Caco-2 (cell line): ENCODE data around the gene ACER3. TPM values are rescaled to one million over a fixed set of nuclear protein-coding genes. Genes with fewer than 3 reads are reported as not detected.
A peak's percentile ranks its signal among the peaks of the same experiment; 100 is the strongest.

Experiments used
- BruUV-seq: library from RNA; stranded (reverse); fragments of 400-500 nt; replicated peaks from 2 replicates; lab custom pipeline; 2021; lab: Mats Ljungman, UMichigan
- CTCF ChIA-PET: fragments of 300-600 bp; sonication (Branson Sonifier 250); formaldehyde crosslinking; loops from one replicate; lab custom pipeline; 2022; ENCODE audit warnings: antibody characterized with exemption; lab: Charles Lee
- POLR2A ChIA-PET: fragments of 300-600 bp; sonication (Branson Sonifier 250); formaldehyde crosslinking; loops from one replicate; lab custom pipeline; 2022; ENCODE audit warnings: antibody characterized with exemption; lab: Charles Lee
- DNase-seq, 2 experiments: peaks; one replicate each; pipeline versions ENCODE4 v3.0.0 to v3.0.0-alpha.2; 2020 to 2022
- H3K27me3 ChIP-seq: replicated peaks from 2 replicates; pipeline ENCODE4 v1.6.0; 2011; ENCODE audit warnings: low read length; ENCODE audit not compliant: control insufficient read depth, insufficient read depth
- H3K36me3 ChIP-seq: 2 replicates; pipeline ENCODE4 v1.5.1; 2011; ENCODE audit warnings: low read length; ENCODE audit not compliant: control insufficient read depth, insufficient read depth
- H3K4me1 ChIP-seq: fragments of 250-450 bp; sonication (Bioruptor Pico); 2 replicates; pipeline ENCODE4 v1.5.1; 2020; ENCODE audit warnings: mild to moderate bottlenecking
- H3K4me3 ChIP-seq: 2 replicates; pipeline ENCODE4 v1.5.1; 2011; ENCODE audit warnings: low read depth, mild to moderate bottlenecking, control low read depth, low read length
- H3K9me3 ChIP-seq: fragments of 250-450 bp; sonication (Bioruptor Pico); 2 replicates; pipeline ENCODE4 v1.5.1; 2020; ENCODE audit warnings: mild to moderate bottlenecking, moderate library complexity
- H3K27ac Mint-ChIP-seq: one replicate; pipeline ENCODE4 v1.8.0; 2022; ENCODE audit warnings: mixed read lengths; ENCODE audit not compliant: unreplicated experiment
- H3K27me3 Mint-ChIP-seq: one replicate; pipeline ENCODE4 v1.8.0; 2022; ENCODE audit warnings: mixed read lengths; ENCODE audit not compliant: insufficient read depth, unreplicated experiment
- H3K36me3 Mint-ChIP-seq: one replicate; pipeline ENCODE4 v1.8.0; 2022; ENCODE audit warnings: mild to moderate bottlenecking, mixed read lengths; ENCODE audit not compliant: insufficient read depth, unreplicated experiment
- H3K4me1 Mint-ChIP-seq: one replicate; pipeline ENCODE4 v1.8.0; 2022; ENCODE audit warnings: low read depth, mixed read lengths; ENCODE audit not compliant: unreplicated experiment
- H3K4me3 Mint-ChIP-seq: one replicate; pipeline ENCODE4 v1.8.0; 2022; ENCODE audit warnings: mild to moderate bottlenecking, moderate library complexity, mixed read lengths; ENCODE audit not compliant: unreplicated experiment
- H3K9me3 Mint-ChIP-seq: one replicate; pipeline ENCODE4 v1.8.0; 2022; ENCODE audit warnings: mixed read lengths; ENCODE audit not compliant: unreplicated experiment
- CTCF ChIP-seq, 2 experiments: fragments of 200-600 bp in 1 of 2; IDR thresholded peaks; 1 replicate in 1 of 2; 2 replicates in 1 of 2; pipeline versions ENCODE4 v1.5.1 to v1.8.0; 2011 to 2022; ENCODE audit warnings: antibody characterized with exemption in 1 of 2, control low read depth in 1 of 2, inconsistent platforms in 1 of 2, low read depth in 1 of 2, low read length in 1 of 2, mild to moderate bottlenecking in 1 of 2, moderate library complexity in 1 of 2; ENCODE audit not compliant: insufficient read depth in 1 of 2, severe bottlenecking in 1 of 2, unreplicated experiment in 1 of 2
- intact Hi-C: fragments of 100-400 bp; cut with micrococcal nuclease; formaldehyde crosslinking; loops from one replicate; pipeline ENCODE4 v1.10.0; 2022; ENCODE audit not compliant: unreplicated experiment
- total RNA-seq: library from RNA; stranded (reverse); gene quantifications from 2 replicates; pipeline ENCODE4 v1.2.3, GENCODE V29; 2022

Gene ACER3
- total RNA-seq, 1 experiment from 2014 or later = 37.5 TPM

DNA sequence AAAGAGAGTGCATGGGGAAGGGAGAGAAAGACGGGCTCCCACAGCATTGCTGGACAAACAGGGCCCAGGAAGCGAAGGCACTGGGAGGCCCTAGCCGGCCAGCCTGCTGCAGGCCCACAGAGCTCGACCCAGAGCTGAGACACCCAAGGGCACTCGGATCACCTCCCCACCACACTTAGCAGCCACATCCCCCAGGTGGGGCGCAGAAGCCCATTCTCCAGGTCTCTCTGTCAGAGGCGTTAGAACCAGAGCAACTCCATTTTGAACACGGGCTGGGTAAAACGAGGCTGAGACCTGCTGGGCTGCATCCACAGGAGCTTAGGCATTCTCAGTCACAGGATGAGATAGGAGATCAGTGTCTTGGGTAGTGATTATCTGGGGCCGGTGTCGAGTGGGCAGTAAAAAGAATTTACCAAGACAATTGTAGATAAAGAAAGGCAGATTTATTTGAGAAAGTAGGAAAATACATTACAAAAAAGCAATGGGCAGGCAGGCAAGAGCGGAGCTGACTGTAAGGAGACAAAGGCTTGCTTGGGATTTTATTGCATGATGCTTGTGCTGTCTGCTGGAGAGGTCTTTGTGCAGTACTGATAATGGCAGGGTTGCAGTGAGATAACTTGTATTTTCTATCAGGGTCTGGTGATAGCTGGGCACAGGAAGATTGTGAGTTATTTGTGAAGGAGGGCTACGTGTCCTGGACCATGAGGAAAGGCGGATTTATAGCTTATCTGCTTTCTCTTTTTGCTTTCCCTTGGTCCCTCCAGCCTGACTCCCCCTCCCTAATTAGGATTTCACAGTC is 192.7 kb downstream of the ACER3 start:
- ChIA-PET POLR2A (no interaction called here), CTCF (interaction anchor here (1.3 to 2.2 kb wide), 2 partner anchors 38 kb away, joined by 6 to 10 read pairs; no protein-coding TSS in a partner anchor)
- Mint-ChIP-seq H3K9me3 (peaks cover 37% of the 10 kb centered on the region), H3K4me3 (no peak overlapping the region), H3K27ac (no peak overlapping the region), H3K27me3 (no peaks in the 10 kb centered on the region), H3K36me3 (no peaks in the 10 kb centered on the region), H3K4me1 (no peaks in the 10 kb centered on the region)
- no peaks in the 10 kb centered on the region for H3K27me3 ChIP-seq
- intact Hi-C loops = no loop called here
- BruUV-seq = no TSS peak
- H3K4me3 ChIP-seq = no peak overlapping the region
- peaks cover 35% of the 10 kb centered on the region for H3K9me3 ChIP-seq
- TF ChIP-seq CTCF (IDR thresholded peaks at IDR 0.05; ENCODE audit: insufficient read depth in 1 of 2, low read depth in 1 of 2, low read length in 1 of 2, severe bottlenecking in 1 of 2, unreplicated experiment in 1 of 2) = no peak
- peak in 1 of 2 experiments; percentile 25 for DNase-seq
- no peaks in the 10 kb centered on the region for H3K4me1 ChIP-seq
- H3K36me3 ChIP-seq = no peaks in the 10 kb centered on the region

DNA sequence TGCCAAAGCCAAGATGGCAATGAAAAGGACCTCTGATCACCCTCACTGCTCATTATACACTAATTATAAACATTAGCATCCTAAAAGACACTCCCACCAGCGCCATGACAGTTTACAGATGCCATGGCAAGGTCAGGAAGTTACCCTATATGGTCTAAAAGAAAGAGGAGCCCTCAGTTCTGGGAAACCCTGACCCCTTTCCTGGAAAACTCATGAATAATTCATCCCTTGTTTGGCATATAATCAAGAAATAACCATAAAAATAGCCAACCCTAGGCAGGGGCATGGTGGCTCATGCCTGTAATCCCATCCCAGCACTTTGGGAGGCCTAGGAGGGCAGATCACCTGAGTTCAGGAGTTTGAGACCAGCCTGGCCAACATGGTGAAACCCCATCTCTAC is 193.4 kb downstream of the ACER3 start:
- H3K4me3 Mint-ChIP-seq = no peak overlapping the region
- H3K36me3 Mint-ChIP-seq = no peaks in the 10 kb centered on the region
- Histone ChIP-seq H3K4me1 (no peaks in the 10 kb centered on the region), H3K9me3 (peaks cover 36% of the 10 kb centered on the region), H3K4me3 (no peak overlapping the region), H3K36me3 (no peaks in the 10 kb centered on the region), H3K27me3 (no peaks in the 10 kb centered on the region)
- H3K27ac Mint-ChIP-seq = no peak overlapping the region
- no peaks in the 10 kb centered on the region for H3K4me1 Mint-ChIP-seq
- H3K9me3 Mint-ChIP-seq = peaks cover 37% of the 10 kb centered on the region
- TF ChIP-seq CTCF (IDR thresholded peaks at IDR 0.05; ENCODE audit: insufficient read depth in 1 of 2, low read depth in 1 of 2, low read length in 1 of 2, severe bottlenecking in 1 of 2, unreplicated experiment in 1 of 2) = no peak
- CTCF ChIA-PET = interaction anchor here (0.7 to 2.2 kb wide), 2 partner anchors 17 to 37 kb away, joined by 3 to 10 read pairs; no protein-coding TSS in a partner anchor
- BruUV-seq = no TSS peak
- POLR2A ChIA-PET = no interaction called here
- no peak for DNase-seq
- intact Hi-C loops = no loop called here
- H3K27me3 Mint-ChIP-seq = no peaks in the 10 kb centered on the region

- BruUV-seq = no TSS peak
- H3K27ac Mint-ChIP-seq = no peak overlapping the region
- H3K9me3 Mint-ChIP-seq = peaks cover 37% of the 10 kb centered on the region
- no peak for TF ChIP-seq CTCF (IDR thresholded peaks at IDR 0.05; ENCODE audit: insufficient read depth in 1 of 2, low read depth in 1 of 2, low read length in 1 of 2, severe bottlenecking in 1 of 2, unreplicated experiment in 1 of 2)
- no peak for DNase-seq
- Histone ChIP-seq H3K36me3 (no peaks in the 10 kb centered on the region), H3K9me3 (peaks cover 36% of the 10 kb centered on the region), H3K27me3 (no peaks in the 10 kb centered on the region), H3K4me1 (no peaks in the 10 kb centered on the region), H3K4me3 (no peak overlapping the region)
- no peak overlapping the region for H3K4me3 Mint-ChIP-seq
- H3K4me1 Mint-ChIP-seq = no peaks in the 10 kb centered on the region
- POLR2A ChIA-PET = interaction anchor here (1.1 kb wide), 1 partner anchor 36 kb away, joined by 4 read pairs; no protein-coding TSS in a partner anchor
- H3K36me3 Mint-ChIP-seq = no peaks in the 10 kb centered on the region
- no peaks in the 10 kb centered on the region for H3K27me3 Mint-ChIP-seq
- intact Hi-C loops = no loop called here
- CTCF ChIA-PET = interaction anchor here (0.9 to 2.2 kb wide), 2 partner anchors 35 to 36 kb away, joined by 4 to 10 read pairs; no protein-coding TSS in a partner anchor
Measured at GRCh38 chr11:77055101-77055561, 194.4 kb downstream of the ACER3 start.
